Measurements from ENCODE around the gene CHIC2.

The CHIC2 gene

GRCh38 chr4:54015423-54016030 lies 48.9 kb downstream of the CHIC2 start:
- Histone ChIP-seq H3K23ac (ENCODE audit: low read depth, low read length, poor library complexity) (no peak overlapping the region), H2BK120ac (ENCODE audit: low read depth, low read length) (no peak overlapping the region), H3K27ac (replicated peaks; ENCODE audit: low read length) (no peak overlapping the region), H3K27me3 (ENCODE audit: control insufficient read depth in 3 of 3, insufficient read depth in 3 of 3, low read depth in 1 of 3, low read length in 3 of 3) (no peaks in the 10 kb centered on the region), H3K14ac (ENCODE audit: low read length) (no peak overlapping the region), H2AK5ac (ENCODE audit: low read depth, low read length) (no peak overlapping the region), H3K4ac (ENCODE audit: low read length) (no peak overlapping the region), H3K4me3 (ENCODE audit: low read length in 2 of 2) (no peak overlapping the region), H3K36me3 (replicated peaks in 1 of 2; ENCODE audit: control insufficient read depth in 2 of 2, insufficient read depth in 2 of 2, low read length in 2 of 2) (no peaks in the 10 kb centered on the region), H3K4me2 (ENCODE audit: insufficient read depth, low read length, poor library complexity, severe bottlenecking) (peak overlapping the region; percentile 19), H3K4me1 (ENCODE audit: control insufficient read depth in 2 of 2, insufficient read depth in 1 of 2, low read depth in 1 of 2, low read length in 2 of 2) (peaks cover 4 to 33% of the 10 kb centered on the region in 2 donors), H4K91ac (ENCODE audit: low read depth, low read length, poor library complexity) (no peak overlapping the region), H4K8ac (ENCODE audit: low read depth, low read length) (no peak overlapping the region), H2BK12ac (ENCODE audit: low read length) (no peak overlapping the region), H2BK5ac (ENCODE audit: low read length) (no peak overlapping the region), H3K79me1 (ENCODE audit: low read depth, low read length) (no peaks in the 10 kb centered on the region), H3K18ac (ENCODE audit: low read length) (no peak overlapping the region), H2AFZ (ENCODE audit: low read length) (no peak overlapping the region), H2BK15ac (ENCODE audit: low read length) (no peak overlapping the region), H3K9ac (ENCODE audit: low read depth, low read length, poor library complexity) (no peak overlapping the region), H3K9me3 (replicated peaks in 1 of 2; ENCODE audit: control insufficient read depth in 2 of 2, insufficient read depth in 1 of 2, low read depth in 1 of 2, low read length in 2 of 2) (no peaks in the 10 kb centered on the region)
- DNase-seq (ENCODE audit: low spot score), result peak; percentile 26
- WGBS, 2 donors (ENCODE audit: extremely low coverage in 2 of 2, insufficient read length in 2 of 2, insufficient replicate concordance in 1 of 2), result no CpG with 5 or more reads among the region's 10 CpGs

- no peak overlapping the region for H3K27ac ChIP-seq (replicated peaks; ENCODE audit: low read length)
- H3K36me3 ChIP-seq (replicated peaks in 1 of 2; ENCODE audit: control insufficient read depth in 2 of 2, insufficient read depth in 2 of 2, low read length in 2 of 2), result peaks cover 0 to 2% of the 10 kb centered on the region in 2 donors
- no peaks in the 10 kb centered on the region for H3K27me3 ChIP-seq (ENCODE audit: control insufficient read depth in 3 of 3, insufficient read depth in 3 of 3, low read depth in 1 of 3, low read length in 3 of 3)
- no peak for DNase-seq (ENCODE audit: low spot score)
- no peak overlapping the region for H3K23ac ChIP-seq (ENCODE audit: low read depth, low read length, poor library complexity)
- no peak overlapping the region for H3K14ac ChIP-seq (ENCODE audit: low read length)
- H3K4me2 ChIP-seq (ENCODE audit: insufficient read depth, low read length, poor library complexity, severe bottlenecking), result no peak overlapping the region
- peaks cover 4 to 33% of the 10 kb centered on the region in 2 donors for H3K4me1 ChIP-seq (ENCODE audit: control insufficient read depth in 2 of 2, insufficient read depth in 1 of 2, low read depth in 1 of 2, low read length in 2 of 2)
- no peak overlapping the region for H3K4ac ChIP-seq (ENCODE audit: low read length)
- H3K9me3 ChIP-seq (replicated peaks in 1 of 2; ENCODE audit: control insufficient read depth in 2 of 2, insufficient read depth in 1 of 2, low read depth in 1 of 2, low read length in 2 of 2), result no peaks in the 10 kb centered on the region
- no peaks in the 10 kb centered on the region for H3K79me1 ChIP-seq (ENCODE audit: low read depth, low read length)
- H3K9ac ChIP-seq (ENCODE audit: low read depth, low read length, poor library complexity), result no peak overlapping the region
- no peak overlapping the region for H2BK120ac ChIP-seq (ENCODE audit: low read depth, low read length)
- H2BK5ac ChIP-seq (ENCODE audit: low read length), result no peak overlapping the region
- no CpG with 5 or more reads among the region's 1 CpG for WGBS, 2 donors (ENCODE audit: extremely low coverage in 2 of 2, insufficient read length in 2 of 2, insufficient replicate concordance in 1 of 2)
- no peak overlapping the region for H2AK5ac ChIP-seq (ENCODE audit: low read depth, low read length)
- H4K8ac ChIP-seq (ENCODE audit: low read depth, low read length), result no peak overlapping the region
- no peak overlapping the region for H2AFZ ChIP-seq (ENCODE audit: low read length)
- H3K18ac ChIP-seq (ENCODE audit: low read length), result no peak overlapping the region
- H2BK12ac ChIP-seq (ENCODE audit: low read length), result no peak overlapping the region
- H3K4me3 ChIP-seq (ENCODE audit: low read length in 2 of 2), result no peak overlapping the region
- H4K91ac ChIP-seq (ENCODE audit: low read depth, low read length, poor library complexity), result no peak overlapping the region
- no peak overlapping the region for H2BK15ac ChIP-seq (ENCODE audit: low read length)
These were observed 49.7 kb downstream of the CHIC2 start for GRCh38 chr4:54014666-54015160.

DNA sequence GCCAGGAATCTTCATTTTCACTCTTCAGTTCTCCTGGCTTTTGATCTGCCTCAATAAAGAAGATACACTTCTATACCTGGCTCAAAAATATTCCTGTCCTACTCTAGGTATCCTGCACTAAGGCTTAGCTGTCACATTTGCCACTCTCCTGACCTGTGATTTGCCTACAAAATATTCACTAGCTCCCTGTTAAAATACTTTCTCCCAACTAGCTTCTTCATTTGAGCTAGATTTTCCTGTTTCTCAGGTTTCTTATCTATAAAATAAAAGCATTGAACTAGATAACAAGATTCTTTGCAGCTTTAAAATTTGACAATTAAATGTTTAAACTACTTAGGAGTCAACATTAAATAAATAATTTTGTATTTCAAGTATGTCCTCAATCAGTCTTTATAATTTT lies 53.2 kb downstream of the CHIC2 start:
- no peak overlapping the region for H3K4me3 ChIP-seq (ENCODE audit: low read length in 2 of 2)
- H3K4me2 ChIP-seq (ENCODE audit: insufficient read depth, low read length, poor library complexity, severe bottlenecking), result no peak overlapping the region
- H2BK5ac ChIP-seq (ENCODE audit: low read length), result no peak overlapping the region
- no peak overlapping the region for H2BK120ac ChIP-seq (ENCODE audit: low read depth, low read length)
- no peak overlapping the region for H3K18ac ChIP-seq (ENCODE audit: low read length)
- H3K9me3 ChIP-seq (replicated peaks in 1 of 2; ENCODE audit: control insufficient read depth in 2 of 2, insufficient read depth in 1 of 2, low read depth in 1 of 2, low read length in 2 of 2), result no peaks in the 10 kb centered on the region
- no peak overlapping the region for H2AFZ ChIP-seq (ENCODE audit: low read length)
- H3K27me3 ChIP-seq (ENCODE audit: control insufficient read depth in 3 of 3, insufficient read depth in 3 of 3, low read depth in 1 of 3, low read length in 3 of 3), result no peaks in the 10 kb centered on the region
- no peak overlapping the region for H4K91ac ChIP-seq (ENCODE audit: low read depth, low read length, poor library complexity)
- H3K4me1 ChIP-seq (ENCODE audit: control insufficient read depth in 2 of 2, insufficient read depth in 1 of 2, low read depth in 1 of 2, low read length in 2 of 2), result peaks cover 4 to 26% of the 10 kb centered on the region in 2 donors
- no peak overlapping the region for H4K8ac ChIP-seq (ENCODE audit: low read depth, low read length)
- no peak overlapping the region for H3K23ac ChIP-seq (ENCODE audit: low read depth, low read length, poor library complexity)
- peaks cover 0 to 8% of the 10 kb centered on the region in 2 donors for H3K36me3 ChIP-seq (replicated peaks in 1 of 2; ENCODE audit: control insufficient read depth in 2 of 2, insufficient read depth in 2 of 2, low read length in 2 of 2)
- no peak for DNase-seq (ENCODE audit: low spot score)
- H2BK15ac ChIP-seq (ENCODE audit: low read length), result no peak overlapping the region
- no peak overlapping the region for H2AK5ac ChIP-seq (ENCODE audit: low read depth, low read length)
- H2BK12ac ChIP-seq (ENCODE audit: low read length), result no peak overlapping the region
- no peak overlapping the region for H3K9ac ChIP-seq (ENCODE audit: low read depth, low read length, poor library complexity)
- H3K27ac ChIP-seq (replicated peaks; ENCODE audit: low read length), result no peak overlapping the region
- H3K4ac ChIP-seq (ENCODE audit: low read length), result no peak overlapping the region
- H3K79me1 ChIP-seq (ENCODE audit: low read depth, low read length), result no peaks in the 10 kb centered on the region
- H3K14ac ChIP-seq (ENCODE audit: low read length), result no peak overlapping the region

DNA sequence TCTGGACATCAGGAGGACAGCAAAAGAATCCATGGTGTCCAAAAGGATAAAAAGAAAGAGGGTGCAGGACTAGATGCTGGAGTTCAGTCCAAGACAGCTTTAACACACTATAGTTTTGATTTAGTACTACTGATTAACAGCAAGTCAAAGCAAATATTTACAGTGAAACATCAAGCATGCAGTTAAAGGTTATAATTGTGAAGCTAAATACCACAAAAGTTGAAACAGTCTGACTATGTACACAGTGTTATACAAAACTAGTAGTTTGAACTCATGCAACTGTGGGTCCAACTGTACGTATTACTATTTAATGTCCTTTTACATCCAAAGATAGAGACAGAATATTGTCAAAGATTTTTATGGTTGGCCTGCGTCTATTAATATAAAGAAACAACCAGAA lies 57.6 kb downstream of the CHIC2 start:
- H3K14ac ChIP-seq (ENCODE audit: low read length), result no peak overlapping the region
- no peaks in the 10 kb centered on the region for H3K9me3 ChIP-seq (replicated peaks in 1 of 2; ENCODE audit: control insufficient read depth in 2 of 2, insufficient read depth in 1 of 2, low read depth in 1 of 2, low read length in 2 of 2)
- H3K4me2 ChIP-seq (ENCODE audit: insufficient read depth, low read length, poor library complexity, severe bottlenecking), result no peak overlapping the region
- H2AK5ac ChIP-seq (ENCODE audit: low read depth, low read length), result no peak overlapping the region
- no peak overlapping the region for H3K23ac ChIP-seq (ENCODE audit: low read depth, low read length, poor library complexity)
- no peak overlapping the region for H4K8ac ChIP-seq (ENCODE audit: low read depth, low read length)
- H2BK120ac ChIP-seq (ENCODE audit: low read depth, low read length), result no peak overlapping the region
- H3K18ac ChIP-seq (ENCODE audit: low read length), result no peak overlapping the region
- H3K4ac ChIP-seq (ENCODE audit: low read length), result no peak overlapping the region
- H2BK12ac ChIP-seq (ENCODE audit: low read length), result no peak overlapping the region
- H3K4me3 ChIP-seq (ENCODE audit: low read length in 2 of 2), result no peak overlapping the region
- peaks cover 3 to 9% of the 10 kb centered on the region in 2 donors for H3K4me1 ChIP-seq (ENCODE audit: control insufficient read depth in 2 of 2, insufficient read depth in 1 of 2, low read depth in 1 of 2, low read length in 2 of 2)
- no peak overlapping the region for H3K27ac ChIP-seq (replicated peaks; ENCODE audit: low read length)
- H4K91ac ChIP-seq (ENCODE audit: low read depth, low read length, poor library complexity), result no peak overlapping the region
- H3K79me1 ChIP-seq (ENCODE audit: low read depth, low read length), result no peaks in the 10 kb centered on the region
- no CpG with 5 or more reads among the region's 2 CpGs for WGBS, 2 donors (ENCODE audit: extremely low coverage in 2 of 2, insufficient read length in 2 of 2, insufficient replicate concordance in 1 of 2)
- no peaks in the 10 kb centered on the region for H3K27me3 ChIP-seq (ENCODE audit: control insufficient read depth in 3 of 3, insufficient read depth in 3 of 3, low read depth in 1 of 3, low read length in 3 of 3)
- H2AFZ ChIP-seq (ENCODE audit: low read length), result no peak overlapping the region
- no peak overlapping the region for H2BK5ac ChIP-seq (ENCODE audit: low read length)
- H3K36me3 ChIP-seq (replicated peaks in 1 of 2; ENCODE audit: control insufficient read depth in 2 of 2, insufficient read depth in 2 of 2, low read length in 2 of 2), result peaks cover 0 to 11% of the 10 kb centered on the region in 2 donors
- DNase-seq (ENCODE audit: low spot score), result no peak
- no peak overlapping the region for H2BK15ac ChIP-seq (ENCODE audit: low read length)
- no peak overlapping the region for H3K9ac ChIP-seq (ENCODE audit: low read depth, low read length, poor library complexity)

All from neuronal stem cell (in vitro differentiated cells).